OCI-LY7 (cell line): ENCODE results near the gene MYO18A. TPM values are rescaled to one million over a fixed set of nuclear protein-coding genes. Genes with fewer than 3 reads are reported as not detected.

Experiments used
- BruUV-seq: library from RNA; stranded (reverse); fragments of 400-500 nt; replicated peaks from 2 replicates; lab custom pipeline; 2021; lab: Mats Ljungman, UMichigan
- CTCF ChIA-PET: fragments of 300-600 bp; sonication (Branson Sonifier 250); formaldehyde crosslinking; loops from one replicate; lab custom pipeline; 2022; ENCODE audit warnings: antibody characterized with exemption; ENCODE audit not compliant: unreplicated experiment; lab: Charles Lee
- POLR2A ChIA-PET: fragments of 300-600 bp; sonication (Branson Sonifier 250); formaldehyde crosslinking; loops from one replicate; lab custom pipeline; 2022; ENCODE audit warnings: antibody characterized with exemption; lab: Charles Lee
- DNase-seq: peaks from one replicate; pipeline ENCODE4 v3.0.0-alpha.2; 2015; ENCODE audit warnings: low spot score
- H2AFZ ChIP-seq: fragments of 200-600 bp; sonication (generic), shearing (Covaris generic); 2 replicates; pipeline ENCODE4 v1.6.1; 2014; ENCODE audit warnings: mild to moderate bottlenecking, antibody characterized with exemption, low read length, moderate library complexity
- H3K27ac ChIP-seq: fragments of 200-600 bp; sonication (generic); 2 replicates; pipeline ENCODE4 v1.5.1; 2014; ENCODE audit warnings: mixed run types, low read depth, mild to moderate bottlenecking, moderate library complexity, low read length, inconsistent platforms; ENCODE audit not compliant: poor library complexity, severe bottlenecking
- H3K36me3 ChIP-seq: fragments of 200-600 bp; sonication (generic); 2 replicates; pipeline ENCODE4 v1.6.1; 2014; ENCODE audit warnings: mild to moderate bottlenecking, antibody characterized with exemption, low read length, moderate library complexity, mixed read lengths; ENCODE audit not compliant: insufficient read depth
- H3K4me1 ChIP-seq: fragments of 200-600 bp; sonication (generic); 2 replicates; pipeline ENCODE4 v1.5.1; 2014; ENCODE audit warnings: mild to moderate bottlenecking, low read length; ENCODE audit not compliant: insufficient read depth, poor library complexity, severe bottlenecking
- H3K4me2 ChIP-seq: fragments of 200-600 bp; sonication (generic); 2 replicates; pipeline ENCODE4 v1.6.1; 2014; ENCODE audit warnings: mild to moderate bottlenecking, low read length
- H3K4me3 ChIP-seq: fragments of 200-600 bp; sonication (generic); 2 replicates; pipeline ENCODE4 v1.5.1; 2014; ENCODE audit warnings: mild to moderate bottlenecking, low read depth, low read length; ENCODE audit not compliant: poor library complexity, severe bottlenecking
- H3K79me2 ChIP-seq: fragments of 200-600 bp; sonication (generic); 2 replicates; pipeline ENCODE4 v1.6.1; 2016; ENCODE audit warnings: low read depth, mild to moderate bottlenecking, low read length, moderate library complexity, mixed read lengths; ENCODE audit not compliant: insufficient read depth
- H3K9me2 ChIP-seq: fragments of 200-600 bp; sonication (generic); 2 replicates; pipeline ENCODE4 v1.6.1; 2016; ENCODE audit warnings: mild to moderate bottlenecking, low read length, mixed read lengths; ENCODE audit not compliant: insufficient read depth
- H3K9me3 ChIP-seq: fragments of 200-600 bp; sonication (generic); 2 replicates; pipeline ENCODE4 v1.6.1; 2014; ENCODE audit warnings: mild to moderate bottlenecking, mixed run types, low read length, mixed read lengths
- H4K20me1 ChIP-seq: fragments of 200-600 bp; sonication (generic); 2 replicates; pipeline ENCODE4 v1.6.1; 2014; ENCODE audit warnings: mild to moderate bottlenecking, antibody characterized with exemption, low read length, moderate library complexity, mixed read lengths; ENCODE audit not compliant: insufficient read depth
- EZH2phosphoT487 ChIP-seq: fragments of 200-600 bp; sonication (generic); IDR thresholded peaks from 2 replicates; pipeline ENCODE4 v1.6.1; 2018; ENCODE audit warnings: low read depth, borderline replicate concordance, mild to moderate bottlenecking, mixed run types, antibody characterized with exemption, low read length, moderate library complexity, mixed read lengths
- intact Hi-C: fragments of 100-400 bp; cut with micrococcal nuclease; formaldehyde crosslinking; loops from one replicate; pipeline ENCODE4 v1.10.0; 2022; ENCODE audit not compliant: unreplicated experiment
- total RNA-seq, 2 experiments: library from RNA; depleted of rRNA in 1 of 2; stranded (reverse); fragments of >200 nt in 1 of 2; shearing (Covaris generic) in 1 of 2; gene quantifications; 2 replicates each; pipeline ENCODE4 v1.2.3, GENCODE V29; 2014 to 2022
- TF ChIP-seq, protein P1 (sequence below): fragments of 200-600 bp; sonication (generic); conservative IDR thresholded peaks from 2 replicates; pipeline ENCODE4 v1.5.1; 2014; ENCODE audit warnings: mild to moderate bottlenecking, antibody characterized with exemption, low read length, moderate library complexity, mixed read lengths

The MYO18A gene
- total RNA-seq, 2 experiments from 2014 or later = 124 to 128 TPM

- CTCF ChIA-PET = interaction anchor here (1.1 kb wide), 1 partner anchor 144 kb away, joined by 4 read pairs; no protein-coding TSS in a partner anchor
- Histone ChIP-seq H4K20me1 (no peaks in the 10 kb centered on the region), H3K36me3 (peaks cover 86% of the 10 kb centered on the region), H3K79me2 (no peaks in the 10 kb centered on the region), H3K27ac (no peak overlapping the region), H3K9me3 (no peaks in the 10 kb centered on the region), H3K4me3 (no peak overlapping the region), H2AFZ (no peak overlapping the region), H3K9me2 (no peaks in the 10 kb centered on the region), H3K4me1 (no peaks in the 10 kb centered on the region), H3K4me2 (no peak overlapping the region)
- no peak for TF ChIP-seq EZH2phosphoT487
- TF ChIP-seq, protein P1, sequence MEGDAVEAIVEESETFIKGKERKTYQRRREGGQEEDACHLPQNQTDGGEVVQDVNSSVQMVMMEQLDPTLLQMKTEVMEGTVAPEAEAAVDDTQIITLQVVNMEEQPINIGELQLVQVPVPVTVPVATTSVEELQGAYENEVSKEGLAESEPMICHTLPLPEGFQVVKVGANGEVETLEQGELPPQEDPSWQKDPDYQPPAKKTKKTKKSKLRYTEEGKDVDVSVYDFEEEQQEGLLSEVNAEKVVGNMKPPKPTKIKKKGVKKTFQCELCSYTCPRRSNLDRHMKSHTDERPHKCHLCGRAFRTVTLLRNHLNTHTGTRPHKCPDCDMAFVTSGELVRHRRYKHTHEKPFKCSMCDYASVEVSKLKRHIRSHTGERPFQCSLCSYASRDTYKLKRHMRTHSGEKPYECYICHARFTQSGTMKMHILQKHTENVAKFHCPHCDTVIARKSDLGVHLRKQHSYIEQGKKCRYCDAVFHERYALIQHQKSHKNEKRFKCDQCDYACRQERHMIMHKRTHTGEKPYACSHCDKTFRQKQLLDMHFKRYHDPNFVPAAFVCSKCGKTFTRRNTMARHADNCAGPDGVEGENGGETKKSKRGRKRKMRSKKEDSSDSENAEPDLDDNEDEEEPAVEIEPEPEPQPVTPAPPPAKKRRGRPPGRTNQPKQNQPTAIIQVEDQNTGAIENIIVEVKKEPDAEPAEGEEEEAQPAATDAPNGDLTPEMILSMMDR = no peak
- no peak for DNase-seq
- intact Hi-C loops = no loop called here
- no TSS peak for BruUV-seq
- POLR2A ChIA-PET = no interaction called here
Measured at GRCh38 chr17:29109477-29110371, 70.5 kb downstream of the MYO18A start.

DNA sequence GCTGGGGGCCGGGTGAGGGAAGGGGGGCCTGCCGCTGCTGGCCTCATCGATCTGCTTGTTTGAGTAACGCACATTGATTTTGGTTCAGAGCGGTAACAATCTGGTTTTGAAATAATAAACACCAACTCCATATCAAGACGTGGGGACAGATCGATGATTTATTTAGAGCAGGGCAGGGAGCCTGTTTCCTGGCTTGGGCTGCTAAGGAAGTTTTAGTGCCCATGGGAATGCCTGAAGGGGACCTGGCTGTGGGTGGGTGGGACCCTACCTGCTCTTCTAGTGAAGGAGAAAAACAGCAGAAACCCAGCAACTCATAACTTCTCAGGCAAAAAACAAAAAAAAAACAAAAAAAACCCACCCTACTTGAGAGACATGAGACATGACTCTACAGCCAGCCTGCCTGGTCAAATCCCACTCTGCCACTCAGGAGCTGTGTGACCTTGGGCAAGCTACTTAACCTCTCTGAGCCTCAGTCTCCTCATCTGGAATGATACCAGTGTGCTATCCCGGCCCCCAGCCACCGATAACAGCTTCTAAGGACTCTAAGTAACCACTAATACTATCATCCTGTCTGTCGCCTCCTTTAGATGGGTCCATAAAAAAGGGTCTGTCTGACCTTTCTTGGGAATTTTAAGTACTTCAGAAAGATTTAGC is 71.2 kb downstream of the MYO18A start:
- no peaks in the 10 kb centered on the region for H3K9me3 ChIP-seq
- H3K36me3 ChIP-seq = peaks cover 79% of the 10 kb centered on the region
- no peak overlapping the region for H3K27ac ChIP-seq
- H3K4me1 ChIP-seq = no peaks in the 10 kb centered on the region
- H3K79me2 ChIP-seq = no peaks in the 10 kb centered on the region
- no peak overlapping the region for H3K4me2 ChIP-seq
- no peaks in the 10 kb centered on the region for H4K20me1 ChIP-seq
- H3K4me3 ChIP-seq = no peak overlapping the region
- intact Hi-C loops = no loop called here
- ChIA-PET POLR2A (interaction anchor here (0.6 kb wide), 2 partner anchors 161 to 219 kb away, joined by 3 to 6 read pairs; no protein-coding TSS in a partner anchor), CTCF (interaction anchor here (1.1 kb wide), 1 partner anchor 143 kb away, joined by 4 read pairs; no protein-coding TSS in a partner anchor)
- TF ChIP-seq, protein P1 = no peak
- TF ChIP-seq EZH2phosphoT487 = no peak
- no peak for DNase-seq
- BruUV-seq = no TSS peak
- H2AFZ ChIP-seq = no peak overlapping the region
- H3K9me2 ChIP-seq = no peaks in the 10 kb centered on the region
